Transverse colon (tissue), 4 donors: Measurements from ENCODE around the gene ZNF516.

ENCODE experiments used
- CTCF ChIP-seq, 5 experiments: fragments of 200-600 bp in 3 of 5; fragments of 450-650 bp in 2 of 5; sonication (generic) in 3 of 5; IDR thresholded peaks; 1 replicate in 2 of 5; 2 replicates in 3 of 5; pipeline ENCODE4 v1.5.1; 2016 to 2017; ENCODE audit warnings: antibody characterized with exemption in 5 of 5, inconsistent platforms in 3 of 5, mild to moderate bottlenecking in 2 of 5, moderate library complexity in 1 of 5
- EP300 ChIP-seq: sonication (generic); formaldehyde crosslinking; IDR thresholded peaks from one replicate; pipeline ENCODE4 v1.6.1; 2017; ENCODE audit warnings: antibody characterized with exemption, low read depth
- POLR2A ChIP-seq: fragments of 450-650 bp; IDR thresholded peaks from one replicate; pipeline ENCODE4 v1.6.1; 2016; ENCODE audit warnings: antibody characterized with exemption, mild to moderate bottlenecking, moderate library complexity
- POLR2AphosphoS5 ChIP-seq, 3 donors: sonication (generic); formaldehyde crosslinking; IDR thresholded peaks; one replicate each; pipeline ENCODE4 v1.6.1; 2016; ENCODE audit warnings: antibody characterized with exemption in 3 of 3

GRCh38 chr18:76452357-76452756 lies 42.7 kb downstream of the ZNF516 start:
- TF ChIP-seq CTCF (IDR thresholded peaks at IDR 0.05) = no peak
- TF ChIP-seq EP300 = no peak
- TF ChIP-seq POLR2AphosphoS5 (IDR thresholded peaks at IDR 0.05) = no peak
- TF ChIP-seq POLR2A = no peak
